Measurements from ENCODE around the gene UFC1.

DNA sequence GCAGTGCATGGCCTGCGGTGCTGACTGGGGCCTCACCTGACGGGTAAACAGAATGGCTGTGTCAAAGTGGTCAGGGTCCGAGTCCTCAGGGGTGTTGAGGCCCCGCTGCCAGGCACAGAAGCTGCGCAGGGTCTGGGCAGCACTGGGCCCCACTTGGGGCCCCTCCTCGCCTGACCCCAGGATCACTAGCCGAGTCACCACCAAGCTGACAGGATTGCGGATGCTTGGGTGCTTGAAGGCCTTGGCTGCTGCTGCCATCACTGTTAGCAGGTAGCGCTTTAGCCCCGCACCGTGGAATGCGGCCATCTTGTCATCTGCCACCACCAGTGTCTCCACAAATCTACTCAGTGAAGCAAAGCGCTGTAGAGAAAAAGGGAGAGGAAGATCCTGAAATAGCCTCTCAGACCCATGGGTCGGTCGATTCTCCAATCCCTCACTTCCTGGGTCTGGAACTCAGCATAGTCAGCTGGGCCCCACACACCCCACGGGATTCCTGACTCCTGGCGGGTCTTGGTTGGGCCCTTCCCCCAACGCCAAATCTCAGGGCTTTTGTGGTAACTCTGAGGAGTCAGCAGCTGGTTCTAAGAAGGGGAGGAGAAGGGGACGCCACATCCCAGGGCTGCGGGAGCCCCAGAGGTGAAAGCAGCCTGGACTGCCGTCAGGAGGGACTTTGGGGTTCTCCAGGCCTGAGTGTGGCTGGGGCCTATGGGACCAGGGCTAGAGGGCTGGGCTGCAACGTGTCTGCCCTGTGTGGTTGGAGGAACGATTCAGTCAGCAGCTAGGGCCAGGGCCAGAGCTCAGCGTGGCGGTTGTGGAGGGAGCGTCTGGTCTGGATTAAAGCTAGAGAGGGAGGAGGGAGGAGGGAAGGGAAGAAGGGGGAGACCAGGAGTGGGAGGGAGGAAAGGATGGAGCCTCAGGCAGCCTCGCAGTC is 43.0 kb downstream of the UFC1 start:
- TF ChIP-seq SNAI2 (CRISPR knock-in tag; IDR thresholded peaks at IDR 0.05) (no peak), RARB (CRISPR knock-in tag; IDR thresholded peaks at IDR 0.05) (no peak), ISL1 (CRISPR knock-in tag; IDR thresholded peaks at IDR 0.05) (no peak), ZFP3 (CRISPR knock-in tag; IDR thresholded peaks at IDR 0.05) (no peak), BACH2 (CRISPR knock-in tag; IDR thresholded peaks at IDR 0.05; ENCODE audit: borderline replicate concordance) (no peak), ARNTL (CRISPR knock-in tag; IDR thresholded peaks at IDR 0.05; ENCODE audit: borderline replicate concordance, low read depth) (no peak), ZC3H10 (CRISPR knock-in tag; IDR thresholded peaks at IDR 0.05) (no peak), TOX (CRISPR knock-in tag; IDR thresholded peaks at IDR 0.05; ENCODE audit: borderline replicate concordance) (no peak), ESRRG (CRISPR knock-in tag; IDR thresholded peaks at IDR 0.05) (no peak), ZNF70 (CRISPR knock-in tag; IDR thresholded peaks at IDR 0.05) (no peak)
- TF ChIP-seq, protein P1, sequence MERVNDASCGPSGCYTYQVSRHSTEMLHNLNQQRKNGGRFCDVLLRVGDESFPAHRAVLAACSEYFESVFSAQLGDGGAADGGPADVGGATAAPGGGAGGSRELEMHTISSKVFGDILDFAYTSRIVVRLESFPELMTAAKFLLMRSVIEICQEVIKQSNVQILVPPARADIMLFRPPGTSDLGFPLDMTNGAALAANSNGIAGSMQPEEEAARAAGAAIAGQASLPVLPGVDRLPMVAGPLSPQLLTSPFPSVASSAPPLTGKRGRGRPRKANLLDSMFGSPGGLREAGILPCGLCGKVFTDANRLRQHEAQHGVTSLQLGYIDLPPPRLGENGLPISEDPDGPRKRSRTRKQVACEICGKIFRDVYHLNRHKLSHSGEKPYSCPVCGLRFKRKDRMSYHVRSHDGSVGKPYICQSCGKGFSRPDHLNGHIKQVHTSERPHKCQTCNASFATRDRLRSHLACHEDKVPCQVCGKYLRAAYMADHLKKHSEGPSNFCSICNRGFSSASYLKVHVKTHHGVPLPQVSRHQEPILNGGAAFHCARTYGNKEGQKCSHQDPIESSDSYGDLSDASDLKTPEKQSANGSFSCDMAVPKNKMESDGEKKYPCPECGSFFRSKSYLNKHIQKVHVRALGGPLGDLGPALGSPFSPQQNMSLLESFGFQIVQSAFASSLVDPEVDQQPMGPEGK (CRISPR knock-in tag; IDR thresholded peaks at IDR 0.05; ENCODE audit: borderline replicate concordance): no peak
- TF ChIP-seq, protein P2, sequence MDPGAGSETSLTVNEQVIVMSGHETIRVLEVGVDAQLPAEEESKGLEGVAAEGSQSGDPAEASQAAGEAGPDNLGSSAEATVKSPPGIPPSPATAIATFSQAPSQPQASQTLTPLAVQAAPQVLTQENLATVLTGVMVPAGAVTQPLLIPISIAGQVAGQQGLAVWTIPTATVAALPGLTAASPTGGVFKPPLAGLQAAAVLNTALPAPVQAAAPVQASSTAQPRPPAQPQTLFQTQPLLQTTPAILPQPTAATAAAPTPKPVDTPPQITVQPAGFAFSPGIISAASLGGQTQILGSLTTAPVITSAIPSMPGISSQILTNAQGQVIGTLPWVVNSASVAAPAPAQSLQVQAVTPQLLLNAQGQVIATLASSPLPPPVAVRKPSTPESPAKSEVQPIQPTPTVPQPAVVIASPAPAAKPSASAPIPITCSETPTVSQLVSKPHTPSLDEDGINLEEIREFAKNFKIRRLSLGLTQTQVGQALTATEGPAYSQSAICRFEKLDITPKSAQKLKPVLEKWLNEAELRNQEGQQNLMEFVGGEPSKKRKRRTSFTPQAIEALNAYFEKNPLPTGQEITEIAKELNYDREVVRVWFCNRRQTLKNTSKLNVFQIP (CRISPR knock-in tag; IDR thresholded peaks at IDR 0.05; ENCODE audit: borderline replicate concordance, low read depth): no peak
